ENCODE data around the gene CD48. TPM values are rescaled to one million over a fixed set of nuclear protein-coding genes. Genes with fewer than 3 reads are reported as not detected.
"Not testable (repeated sequence)": the region's sequence is repeated elsewhere in the genome, so short reads cannot be mapped to it uniquely, and the experiment has no call there.

The CD48 gene
- polyA plus RNA-seq, 1 donor (not counting 4 experiments of a cell fraction or from before 2014, with no cell fraction given), result 0.07 TPM

GRCh38 chr1:160716013-160716412, 4.4 kb upstream of the CD48 start:
- Histone ChIP-seq H3K27ac (ENCODE audit: control insufficient read depth, insufficient read depth, low read length) (no peak overlapping the region), H3K4me2 (ENCODE audit: control insufficient read depth, extremely low read depth, insufficient read depth, low read depth, low read length) (no peak overlapping the region), H3K4me3 (ENCODE audit: control insufficient read depth in 2 of 3, extremely low read depth in 1 of 3, insufficient read depth in 2 of 3, low read depth in 1 of 3, low read length in 3 of 3) (no peak overlapping the region), H3K36me3 (ENCODE audit: control insufficient read depth in 2 of 2, extremely low read depth in 1 of 2, insufficient read depth in 2 of 2, low read length in 2 of 2) (no peaks in the 10 kb centered on the region), H4K20me1 (ENCODE audit: control insufficient read depth, extremely low read depth, insufficient read depth, low read length) (no peaks in the 10 kb centered on the region), H3K79me2 (ENCODE audit: control insufficient read depth, insufficient read depth, low read length) (no peaks in the 10 kb centered on the region), H3K27me3 (ENCODE audit: control insufficient read depth, extremely low read depth, insufficient read depth, low read length) (no peaks in the 10 kb centered on the region), H3K4me1 (ENCODE audit: control insufficient read depth, extremely low read depth, insufficient read depth, low read length) (peaks cover 4% of the 10 kb centered on the region), H2AFZ (ENCODE audit: control insufficient read depth, low read length) (no peak overlapping the region), H3K9me3 (ENCODE audit: control insufficient read depth, low read depth, low read length) (no peaks in the 10 kb centered on the region), H3K9me1 (ENCODE audit: control insufficient read depth, extremely low read depth, insufficient read depth, low read length) (no peaks in the 10 kb centered on the region), H3K9ac (ENCODE audit: control insufficient read depth, extremely low read depth, insufficient read depth, low read length) (no peak overlapping the region)
- dilution Hi-C loops (cut with MboI; ENCODE audit: extremely low pct_ligation_motif_present, low sequenced_read_pairs), result no loop called here
- DNase-seq (ENCODE audit: low read depth, low spot score) (no peak), FAIRE-seq (no peak)
- no peak for TF ChIP-seq CTCF (optimal IDR thresholded peaks at IDR 0.05 in 1 of 3, IDR thresholded peaks at IDR 0.05 in 1 of 3, conservative IDR thresholded peaks at IDR 0.05 in 1 of 3; ENCODE audit: extremely low read depth in 1 of 3, insufficient read depth in 2 of 3, low read length in 3 of 3)
- TF ChIP-seq EZH2 (IDR thresholded peaks at IDR 0.05; ENCODE audit: low read length), result no peak

DNA sequence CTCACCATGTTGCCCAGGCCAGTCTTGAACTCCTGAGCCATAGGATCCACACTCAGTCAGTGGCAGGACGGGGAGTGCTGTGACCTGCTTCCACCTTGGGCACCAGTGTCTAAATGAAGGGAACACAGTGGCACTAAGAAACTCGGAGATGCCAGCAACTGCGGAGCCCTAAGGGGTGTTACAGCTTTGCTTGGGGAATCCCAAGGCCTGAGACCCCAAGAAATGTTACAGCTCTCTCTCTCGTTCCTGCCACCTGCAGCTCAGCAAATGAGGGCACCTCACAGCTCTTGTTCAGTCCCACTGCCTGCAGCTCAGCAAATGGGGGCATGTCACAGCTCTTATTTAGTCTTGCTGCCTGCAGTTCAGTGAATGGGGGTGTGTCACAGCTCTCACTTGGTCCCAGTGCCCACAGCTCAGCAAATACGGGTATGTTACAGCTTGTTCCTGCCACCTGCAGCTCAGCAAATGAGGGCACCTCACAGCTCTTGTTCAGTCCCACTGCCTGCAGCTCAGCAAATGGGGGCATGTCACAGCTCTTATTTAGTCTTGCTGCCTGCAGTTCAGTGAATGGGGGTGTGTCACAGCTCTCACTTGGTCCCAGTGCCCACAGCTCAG, 2.5 kb upstream of the CD48 start:
- H2AFZ ChIP-seq (ENCODE audit: control insufficient read depth, low read length); H3K27me3 ChIP-seq (ENCODE audit: control insufficient read depth, extremely low read depth, insufficient read depth, low read length); H3K4me3 ChIP-seq (ENCODE audit: control insufficient read depth in 2 of 3, extremely low read depth in 1 of 3, insufficient read depth in 2 of 3, low read depth in 1 of 3, low read length in 3 of 3); H3K9me3 ChIP-seq (ENCODE audit: control insufficient read depth, low read depth, low read length); H4K20me1 ChIP-seq (ENCODE audit: control insufficient read depth, extremely low read depth, insufficient read depth, low read length); H3K9me1 ChIP-seq (ENCODE audit: control insufficient read depth, extremely low read depth, insufficient read depth, low read length); dilution Hi-C loops (cut with MboI; ENCODE audit: extremely low pct_ligation_motif_present, low sequenced_read_pairs); H3K36me3 ChIP-seq (ENCODE audit: control insufficient read depth in 2 of 2, extremely low read depth in 1 of 2, insufficient read depth in 2 of 2, low read length in 2 of 2); H3K27ac ChIP-seq (ENCODE audit: control insufficient read depth, insufficient read depth, low read length); H3K4me2 ChIP-seq (ENCODE audit: control insufficient read depth, extremely low read depth, insufficient read depth, low read depth, low read length); H3K9ac ChIP-seq (ENCODE audit: control insufficient read depth, extremely low read depth, insufficient read depth, low read length); H3K79me2 ChIP-seq (ENCODE audit: control insufficient read depth, insufficient read depth, low read length); H3K4me1 ChIP-seq (ENCODE audit: control insufficient read depth, extremely low read depth, insufficient read depth, low read length); DNase-seq (ENCODE audit: low read depth, low spot score): not testable (repeated sequence)
- FAIRE-seq, result peak; percentile 23

DNA sequence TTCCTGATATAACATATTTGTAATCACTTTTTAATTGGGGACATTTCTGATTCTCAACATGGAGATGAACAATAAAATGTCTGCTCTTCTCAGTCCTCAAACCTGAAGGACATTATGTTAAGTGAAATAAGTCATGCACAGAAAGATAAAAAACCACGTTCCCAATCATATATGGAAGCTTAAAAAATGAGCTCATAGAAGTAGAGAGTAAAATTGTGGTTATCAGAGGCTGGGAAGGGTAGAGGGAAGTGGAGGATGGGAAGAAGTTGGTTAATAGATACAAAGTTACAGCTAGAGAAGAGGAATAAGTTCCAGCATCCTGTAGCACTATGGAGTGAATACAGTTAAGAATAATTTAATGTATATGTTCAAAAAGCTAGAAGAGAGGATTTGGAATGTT, 1.5 kb upstream of the CD48 start:
- no peak for FAIRE-seq
- H2AFZ ChIP-seq (ENCODE audit: control insufficient read depth, low read length), result no peak overlapping the region
- no peak overlapping the region for H3K4me3 ChIP-seq (ENCODE audit: control insufficient read depth in 2 of 3, extremely low read depth in 1 of 3, insufficient read depth in 2 of 3, low read depth in 1 of 3, low read length in 3 of 3)
- no peaks in the 10 kb centered on the region for H3K79me2 ChIP-seq (ENCODE audit: control insufficient read depth, insufficient read depth, low read length)
- H3K9me1 ChIP-seq (ENCODE audit: control insufficient read depth, extremely low read depth, insufficient read depth, low read length), result no peaks in the 10 kb centered on the region
- no peak for DNase-seq (ENCODE audit: low read depth, low spot score)
- dilution Hi-C loops (cut with MboI; ENCODE audit: extremely low pct_ligation_motif_present, low sequenced_read_pairs), result no loop called here
- no peak overlapping the region for H3K27ac ChIP-seq (ENCODE audit: control insufficient read depth, insufficient read depth, low read length)
- H4K20me1 ChIP-seq (ENCODE audit: control insufficient read depth, extremely low read depth, insufficient read depth, low read length), result no peaks in the 10 kb centered on the region
- no peaks in the 10 kb centered on the region for H3K9me3 ChIP-seq (ENCODE audit: control insufficient read depth, low read depth, low read length)
- H3K9ac ChIP-seq (ENCODE audit: control insufficient read depth, extremely low read depth, insufficient read depth, low read length), result no peak overlapping the region
- H3K4me2 ChIP-seq (ENCODE audit: control insufficient read depth, extremely low read depth, insufficient read depth, low read depth, low read length), result no peak overlapping the region
- no peaks in the 10 kb centered on the region for H3K4me1 ChIP-seq (ENCODE audit: control insufficient read depth, extremely low read depth, insufficient read depth, low read length)
- no peaks in the 10 kb centered on the region for H3K36me3 ChIP-seq (ENCODE audit: control insufficient read depth in 2 of 2, extremely low read depth in 1 of 2, insufficient read depth in 2 of 2, low read length in 2 of 2)
- no peak for TF ChIP-seq CTCF (optimal IDR thresholded peaks at IDR 0.05 in 1 of 3, IDR thresholded peaks at IDR 0.05 in 1 of 3, conservative IDR thresholded peaks at IDR 0.05 in 1 of 3; ENCODE audit: extremely low read depth in 1 of 3, insufficient read depth in 2 of 3, low read length in 3 of 3)
- no peak for TF ChIP-seq EZH2 (IDR thresholded peaks at IDR 0.05; ENCODE audit: low read length)
- no peaks in the 10 kb centered on the region for H3K27me3 ChIP-seq (ENCODE audit: control insufficient read depth, extremely low read depth, insufficient read depth, low read length)

DNA sequence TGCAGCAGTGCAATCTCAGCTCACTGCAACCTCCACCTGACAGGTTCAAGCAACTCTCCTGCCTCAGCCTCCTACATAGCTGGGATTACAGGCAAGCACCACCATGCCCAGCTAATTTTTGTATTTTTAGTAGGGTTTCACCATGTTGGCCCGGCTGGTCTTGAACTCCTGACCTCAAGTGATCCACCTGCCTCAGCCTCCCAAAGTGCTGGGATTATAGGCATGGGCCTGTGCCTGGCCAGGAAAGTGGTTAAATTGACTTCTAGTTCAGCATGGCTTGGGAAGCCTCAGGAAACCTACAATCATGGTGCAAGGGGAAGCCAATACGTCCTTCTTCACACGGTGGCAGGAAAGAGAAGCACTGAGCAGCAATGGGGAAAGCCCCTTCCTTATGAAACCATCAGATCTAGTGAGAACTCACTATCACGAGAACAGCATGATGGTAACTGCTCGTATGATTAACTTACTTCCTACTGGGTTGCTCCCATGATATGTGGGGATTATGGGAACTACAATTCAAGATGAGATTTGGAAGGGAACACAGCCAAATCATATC, 981 bp upstream of the CD48 start:
- dilution Hi-C loops (cut with MboI; ENCODE audit: extremely low pct_ligation_motif_present, low sequenced_read_pairs); FAIRE-seq; H3K27me3 ChIP-seq (ENCODE audit: control insufficient read depth, extremely low read depth, insufficient read depth, low read length): not testable (repeated sequence)

More for the DNA sequence above, 981 bp upstream of the CD48 start:
- DNase-seq (ENCODE audit: low read depth, low spot score); H3K27ac ChIP-seq (ENCODE audit: control insufficient read depth, insufficient read depth, low read length); H3K4me2 ChIP-seq (ENCODE audit: control insufficient read depth, extremely low read depth, insufficient read depth, low read depth, low read length); H3K36me3 ChIP-seq (ENCODE audit: control insufficient read depth in 2 of 2, extremely low read depth in 1 of 2, insufficient read depth in 2 of 2, low read length in 2 of 2); H4K20me1 ChIP-seq (ENCODE audit: control insufficient read depth, extremely low read depth, insufficient read depth, low read length); H3K9ac ChIP-seq (ENCODE audit: control insufficient read depth, extremely low read depth, insufficient read depth, low read length); H3K4me1 ChIP-seq (ENCODE audit: control insufficient read depth, extremely low read depth, insufficient read depth, low read length); H3K9me3 ChIP-seq (ENCODE audit: control insufficient read depth, low read depth, low read length); H2AFZ ChIP-seq (ENCODE audit: control insufficient read depth, low read length); H3K79me2 ChIP-seq (ENCODE audit: control insufficient read depth, insufficient read depth, low read length); H3K9me1 ChIP-seq (ENCODE audit: control insufficient read depth, extremely low read depth, insufficient read depth, low read length); H3K4me3 ChIP-seq (ENCODE audit: control insufficient read depth in 2 of 3, extremely low read depth in 1 of 3, insufficient read depth in 2 of 3, low read depth in 1 of 3, low read length in 3 of 3): not testable (repeated sequence)

Data from keratinocyte (primary cell).